Esophagus squamous epithelium (tissue), 5 donors: ENCODE data around the gene WIZ. TPM values are rescaled to one million over a fixed set of nuclear protein-coding genes. Genes with fewer than 3 reads are reported as not detected.
A peak's percentile ranks its signal among the peaks of the same experiment; 100 is the strongest.
"Not testable (repeated sequence)": the region's sequence is repeated elsewhere in the genome, so short reads cannot be mapped to it uniquely, and the experiment has no call there.

Experiments
- DNase-seq: peaks from one replicate; lab custom pipeline; 2025; lab: John Stamatoyannopoulos, UW
- H3K27ac ChIP-seq, 4 donors: fragments of 200-600 bp; sonication (generic); one replicate each; pipeline ENCODE4 v1.5.1; 2016 to 2019; ENCODE audit warnings: mild to moderate bottlenecking in 1 of 4
- H3K27me3 ChIP-seq, 4 donors: fragments of 200-600 bp; sonication (generic); 1 replicate in 3 of 4; 2 replicates in 1 of 4; pipeline versions ENCODE4 v1.5.1 to v1.6.0; 2017 to 2021; ENCODE audit warnings: antibody characterized with exemption in 1 of 4
- H3K36me3 ChIP-seq, 3 donors: fragments of 200-600 bp; sonication (generic); one replicate each; pipeline ENCODE4 v1.5.1; 2016 to 2019
- H3K4me1 ChIP-seq, 3 donors: fragments of 200-600 bp; sonication (generic); one replicate each; pipeline ENCODE4 v1.5.1; 2017 to 2019
- H3K4me3 ChIP-seq, 4 donors: fragments of 200-600 bp; sonication (generic); 1 replicate in 3 of 4; 2 replicates in 1 of 4; pipeline ENCODE4 v1.5.1; 2016 to 2019; ENCODE audit warnings: mild to moderate bottlenecking in 2 of 4, moderate library complexity in 1 of 4
- H3K9me3 ChIP-seq, 3 donors: fragments of 200-600 bp; sonication (generic); one replicate each; pipeline ENCODE4 v1.5.1; 2016 to 2019
- CTCF ChIP-seq, 6 experiments: fragments of 450-650 bp in 4 of 6; fragments of 200-600 bp in 2 of 6; sonication (generic) in 2 of 6; IDR thresholded peaks; one replicate each; pipeline ENCODE4 v1.5.1; 2016 to 2019; ENCODE audit warnings: antibody characterized with exemption in 6 of 6, mild to moderate bottlenecking in 4 of 6, moderate library complexity in 4 of 6
- POLR2A ChIP-seq, 4 donors: fragments of 450-650 bp; IDR thresholded peaks; one replicate each; pipeline ENCODE4 v1.6.1; 2017; ENCODE audit warnings: antibody characterized with exemption in 4 of 4, mild to moderate bottlenecking in 4 of 4, moderate library complexity in 3 of 4
- WGBS, 2 donors: methylation state at CpG; one replicate each; pipeline ENCODE4 v1.1.5; 2018; 5-methylcytosine and 5-hydroxymethylcytosine counted together
- intact Hi-C: fragments of 100-400 bp; cut with DNase I; formaldehyde crosslinking; loops from one replicate; pipeline ENCODE4 v1.15.0; 2022
- total RNA-seq, 4 donors: library from RNA; depleted of rRNA; stranded (reverse); fragments of >200 nt; gene quantifications; one replicate each; pipeline ENCODE4 v1.1.0, GENCODE V29; 2016
- donor health status: DM: yes; HTN: yes; CAD: no.

The WIZ gene
- total RNA-seq, 4 donors from 2014 or later: 17.2 to 36.5 (median 30.0) TPM

DNA sequence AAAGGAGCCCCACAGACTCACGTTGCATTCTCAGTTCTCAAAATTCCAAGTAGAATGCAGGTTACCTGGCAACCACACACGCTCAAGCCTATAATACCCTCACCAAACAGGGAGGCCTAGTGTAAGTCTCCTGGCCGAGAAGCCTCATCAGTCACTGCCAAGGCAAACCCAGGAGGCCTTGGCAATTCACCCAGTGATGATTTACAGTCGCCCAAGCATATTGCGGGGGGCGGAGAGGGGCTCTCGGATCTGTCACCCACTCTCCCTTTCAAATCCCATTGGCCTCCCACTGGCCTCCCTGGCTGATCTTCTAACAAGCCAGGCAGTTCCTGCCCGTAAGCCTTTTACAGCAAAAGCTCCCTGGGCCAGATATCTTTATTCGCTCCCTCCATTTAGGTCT is 32.1 kb downstream of the WIZ start:
- H3K4me3 ChIP-seq: peak overlapping the region; percentile 83 to 97 (median 89)
- peak overlapping the region; percentile 92 to 94 (median 92) for H3K27ac ChIP-seq
- H3K27me3 ChIP-seq: no peaks in the 10 kb centered on the region
- H3K9me3 ChIP-seq: no peaks in the 10 kb centered on the region
- intact Hi-C loops: no loop called here
- no peak for TF ChIP-seq CTCF (IDR thresholded peaks at IDR 0.05)
- no peak for TF ChIP-seq POLR2A (IDR thresholded peaks at IDR 0.05)
- WGBS, 2 donors: 5 to 8% methylated on average over 8 to 9 of the region's 9 CpGs
- H3K4me1 ChIP-seq: peaks cover 22 to 87% (median 51%) of the 10 kb centered on the region in 3 donors
- DNase-seq: no peak
- H3K36me3 ChIP-seq: peaks cover 4 to 36% (median 7%) of the 10 kb centered on the region in 3 donors

- H3K4me1 ChIP-seq: peaks cover 16 to 94% (median 53%) of the 10 kb centered on the region in 3 donors
- peaks cover 0 to 58% (median 6%) of the 10 kb centered on the region in 3 donors for H3K36me3 ChIP-seq
- 68 to 74% methylated on average over 4 of the region's 4 CpGs for WGBS, 2 donors
- H3K4me3 ChIP-seq: peak overlapping the region in 1 of 4 donors; percentile 4
- DNase-seq: no peak
- H3K27me3 ChIP-seq: no peaks in the 10 kb centered on the region
- TF ChIP-seq POLR2A (IDR thresholded peaks at IDR 0.05): no peak
- no peak for TF ChIP-seq CTCF (IDR thresholded peaks at IDR 0.05)
- intact Hi-C loops: no loop called here
- no peaks in the 10 kb centered on the region for H3K9me3 ChIP-seq
- peak overlapping the region; percentile 15 to 63 (median 50) for H3K27ac ChIP-seq
Measured at GRCh38 chr19:15412832-15413231, 36.9 kb downstream of the WIZ start.

GRCh38 chr19:15411351-15411750 is 38.4 kb downstream of the WIZ start:
- Histone ChIP-seq H3K27ac (peak overlapping the region in 3 of 4 donors; percentile 7 to 60 (median 31)), H3K36me3 (peaks cover 0 to 71% (median 6%) of the 10 kb centered on the region in 3 donors), H3K4me1 (peaks cover 1 to 94% (median 47%) of the 10 kb centered on the region in 3 donors)
- H3K9me3 ChIP-seq, H3K27me3 ChIP-seq, intact Hi-C loops, DNase-seq, H3K4me3 ChIP-seq: not testable (repeated sequence)
- 83 to 84% methylated on average over 2 of the region's 2 CpGs for WGBS, 2 donors

DNA sequence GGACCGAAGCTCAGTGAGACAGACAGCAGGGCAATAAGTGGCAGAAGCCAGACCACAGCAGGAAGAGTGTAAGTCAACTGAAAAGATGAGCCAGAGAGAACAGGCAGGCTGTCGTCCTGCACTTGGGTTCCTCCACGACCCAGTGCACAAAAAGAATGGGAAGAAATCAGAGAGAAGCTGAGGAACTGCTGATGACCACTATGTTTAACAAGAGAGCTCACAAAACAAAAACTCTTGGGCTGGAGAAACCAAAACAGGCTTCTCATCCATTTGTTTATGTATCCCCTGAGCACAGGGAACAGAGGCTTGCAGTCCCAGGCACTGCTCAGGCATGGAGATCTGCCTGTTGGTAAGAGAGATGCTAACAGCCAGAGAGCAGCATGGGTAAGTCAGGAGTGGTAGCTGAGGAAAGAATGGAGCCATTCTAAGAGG is 45.0 kb downstream of the WIZ start:
- Histone ChIP-seq H3K4me1 (peaks cover 0 to 85% (median 27%) of the 10 kb centered on the region in 3 donors), H3K4me3 (no peak overlapping the region), H3K36me3 (peaks cover 21 to 99% (median 29%) of the 10 kb centered on the region in 3 donors), H3K27ac (peak overlapping the region in 3 of 4 donors; percentile 70 to 80 (median 77)), H3K9me3 (no peaks in the 10 kb centered on the region), H3K27me3 (no peaks in the 10 kb centered on the region)
- TF ChIP-seq CTCF (IDR thresholded peaks at IDR 0.05) (no peak), POLR2A (IDR thresholded peaks at IDR 0.05) (no peak)
- no peak for DNase-seq
- WGBS, 2 donors: 46 to 64% methylated on average over 2 to 3 of the region's 3 CpGs
- intact Hi-C loops: no loop called here

- 86% methylated on average over 7 of the region's 7 CpGs for WGBS, 2 donors
- H3K27ac ChIP-seq: peak overlapping the region; percentile 1 to 80 (median 78)
- H3K36me3 ChIP-seq: peaks cover 27 to 99% (median 30%) of the 10 kb centered on the region in 3 donors
- intact Hi-C loops: no loop called here
- TF ChIP-seq CTCF (IDR thresholded peaks at IDR 0.05) (no peak), POLR2A (IDR thresholded peaks at IDR 0.05) (peak in 1 of 4 donors; percentile 15)
- no peak for DNase-seq
- peaks cover 0 to 80% (median 27%) of the 10 kb centered on the region in 3 donors for H3K4me1 ChIP-seq
- H3K9me3 ChIP-seq: no peaks in the 10 kb centered on the region
- peak overlapping the region in 1 of 4 donors; percentile 7 for H3K4me3 ChIP-seq
- H3K27me3 ChIP-seq: no peaks in the 10 kb centered on the region
Measured at GRCh38 chr19:15404097-15404779, 45.5 kb downstream of the WIZ start.
